ENCODE data around the gene ROR1. TPM values are rescaled to one million over a fixed set of nuclear protein-coding genes. Genes with fewer than 3 reads are reported as not detected.

Gene ROR1
- total and polyA plus RNA-seq, 2 of the 13 experiments (the other 11 are each of a cell fraction or from before 2014, with no cell fraction given): 0.58 to 2.3 TPM

GRCh38 chr1:64062941-64063581 lies 289.2 kb downstream of the ROR1 start (continued):
- no peak for TF ChIP-seq MLX (CRISPR knock-in tag; IDR thresholded peaks at IDR 0.05)
- no peak for TF ChIP-seq NR2C2 (CRISPR knock-in tag; IDR thresholded peaks at IDR 0.05; ENCODE audit: borderline replicate concordance)
- no peak for TF ChIP-seq SOX5 (CRISPR knock-in tag; IDR thresholded peaks at IDR 0.05; ENCODE audit: borderline replicate concordance)
- TF ChIP-seq ARID4A (CRISPR knock-in tag; IDR thresholded peaks at IDR 0.05; ENCODE audit: borderline replicate concordance): no peak

DNA sequence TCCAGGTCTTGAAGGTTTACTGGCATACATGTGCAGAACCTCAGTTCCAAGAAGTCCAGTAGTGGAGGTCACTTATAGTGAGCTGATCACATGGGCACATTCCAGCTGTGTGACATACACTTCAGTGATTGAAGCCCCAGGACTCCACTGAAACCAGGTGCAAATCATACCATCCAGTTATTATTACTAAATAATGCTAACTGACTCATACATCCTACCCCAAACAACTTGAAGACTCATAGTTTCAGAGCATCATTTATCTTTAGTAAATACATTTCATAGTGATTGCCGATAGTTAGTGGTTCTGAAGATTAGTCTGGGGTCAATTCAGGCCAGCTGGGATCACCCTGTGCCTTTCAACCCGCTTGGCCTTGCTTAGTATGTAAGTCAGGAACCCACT lies 291.8 kb downstream of the ROR1 start:
- in situ Hi-C loops (cut with HindIII; ENCODE audit: extremely low pct_ligation_motif_present, low pct_unique_long_range_greater_than_20kb) (no loop called here), intact Hi-C loops (cut with micrococcal nuclease; ENCODE audit: unreplicated experiment) (no loop called here)
- ATAC-seq (no peak), DNase-seq (ENCODE audit: low spot score) (no peak), FAIRE-seq (no peak)
- CTCF ChIA-PET (ENCODE audit: low intra/inter-chr PET ratio, low total read pairs): no interaction called here
- Histone ChIP-seq H3K27me3 (ENCODE audit: control insufficient read depth in 1 of 2, insufficient read depth in 2 of 2, low read length in 2 of 2) (no peaks in the 10 kb centered on the region; a peak in 1 of 5 replicates), H3K4me3 (replicated peaks in 1 of 3; ENCODE audit: insufficient read depth in 1 of 3, low read depth in 2 of 3, low read length in 3 of 3) (no peak overlapping the region), H3K36me3 (replicated peaks in 1 of 2; ENCODE audit: control insufficient read depth in 1 of 2, insufficient read depth in 2 of 2, low read length in 2 of 2) (no peaks in the 10 kb centered on the region), H2AFZ (ENCODE audit: low read length) (no peak overlapping the region), H3K4me2 (ENCODE audit: low read depth, low read length) (no peak overlapping the region), H4K20me1 (ENCODE audit: insufficient read depth, low read length) (no peaks in the 10 kb centered on the region), H3K4me1 (ENCODE audit: insufficient read depth, low read length) (no peaks in the 10 kb centered on the region), H3K27ac (ENCODE audit: extremely low read length, insufficient read depth, low read length) (no peak overlapping the region), H3K79me2 (ENCODE audit: insufficient read depth, low read length) (no peaks in the 10 kb centered on the region), H3K9me3 (ENCODE audit: low read length) (no peaks in the 10 kb centered on the region), H3K9ac (ENCODE audit: insufficient read depth, low read depth, low read length) (no peak overlapping the region)
- no TSS peak for BruUV-seq (replicated peaks)
- POLR2A ChIA-PET: no interaction called here
- WGBS (ENCODE audit: low lambda C conversion rate): 55% methylated on average over 2 of the region's 2 CpGs
- TF ChIP-seq ATF6 (CRISPR knock-in tag; conservative IDR thresholded peaks at IDR 0.05) (no peak), ZNF724P (CRISPR knock-in tag; IDR thresholded peaks at IDR 0.05; ENCODE audit: borderline replicate concordance) (no peak), TAF1 (CRISPR knock-in tag; IDR thresholded peaks at IDR 0.05) (no peak), ZC3H4 (CRISPR knock-in tag; IDR thresholded peaks at IDR 0.05; ENCODE audit: borderline replicate concordance) (no peak), ZNF704 (CRISPR knock-in tag; IDR thresholded peaks at IDR 0.05; ENCODE audit: borderline replicate concordance) (no peak), PAX8 (CRISPR knock-in tag; IDR thresholded peaks at IDR 0.05; ENCODE audit: borderline replicate concordance) (no peak)
- TF ChIP-seq, protein P1, sequence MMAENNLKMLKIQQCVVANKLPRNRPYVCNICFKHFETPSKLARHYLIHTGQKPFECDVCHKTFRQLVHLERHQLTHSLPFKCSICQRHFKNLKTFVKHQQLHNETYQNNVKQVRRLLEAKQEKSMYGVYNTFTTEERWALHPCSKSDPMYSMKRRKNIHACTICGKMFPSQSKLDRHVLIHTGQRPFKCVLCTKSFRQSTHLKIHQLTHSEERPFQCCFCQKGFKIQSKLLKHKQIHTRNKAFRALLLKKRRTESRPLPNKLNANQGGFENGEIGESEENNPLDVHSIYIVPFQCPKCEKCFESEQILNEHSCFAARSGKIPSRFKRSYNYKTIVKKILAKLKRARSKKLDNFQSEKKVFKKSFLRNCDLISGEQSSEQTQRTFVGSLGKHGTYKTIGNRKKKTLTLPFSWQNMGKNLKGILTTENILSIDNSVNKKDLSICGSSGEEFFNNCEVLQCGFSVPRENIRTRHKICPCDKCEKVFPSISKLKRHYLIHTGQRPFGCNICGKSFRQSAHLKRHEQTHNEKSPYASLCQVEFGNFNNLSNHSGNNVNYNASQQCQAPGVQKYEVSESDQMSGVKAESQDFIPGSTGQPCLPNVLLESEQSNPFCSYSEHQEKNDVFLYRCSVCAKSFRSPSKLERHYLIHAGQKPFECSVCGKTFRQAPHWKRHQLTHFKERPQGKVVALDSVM (CRISPR knock-in tag; IDR thresholded peaks at IDR 0.05): no peak

Data from HepG2 (cell line).